HepG2 (cell line): ENCODE measurements around the gene MAST1. TPM values are rescaled to one million over a fixed set of nuclear protein-coding genes. Genes with fewer than 3 reads are reported as not detected.

ENCODE experiments used
- CBX5 ChIP-seq: sonication (generic); formaldehyde crosslinking; IDR thresholded peaks from 2 replicates; pipeline ENCODE4 v1.4.0; 2020; ENCODE audit warnings: missing genetic modification reagents, borderline replicate concordance
- ETS1 ChIP-seq: sonication (generic); formaldehyde crosslinking; IDR thresholded peaks from 2 replicates; pipeline ENCODE4 v1.4.0; 2020; ENCODE audit warnings: missing genetic modification reagents
- HNF4G ChIP-seq, 2 experiments: sonication (generic) in 1 of 2; formaldehyde crosslinking in 1 of 2; IDR thresholded peaks; 2 replicates each; pipeline versions ENCODE4 v1.4.0 to v1.6.1; 2011 to 2020; ENCODE audit warnings: borderline replicate concordance in 2 of 2, low read depth in 2 of 2, mild to moderate bottlenecking in 2 of 2, low read length in 1 of 2, missing genetic modification reagents in 1 of 2, moderate library complexity in 1 of 2
- HNRNPL ChIP-seq: fragments of 200-400 bp; formaldehyde crosslinking; IDR thresholded peaks from 2 replicates; pipeline ENCODE4 v1.6.1; 2017; ENCODE audit warnings: mild to moderate bottlenecking, low read depth, low read length
- IRF2 ChIP-seq: IDR thresholded peaks from 2 replicates; pipeline ENCODE4 v1.6.1; 2018; ENCODE audit warnings: missing genetic modification reagents, missing compliant biosample characterization
- MXD4 ChIP-seq: IDR thresholded peaks from 2 replicates; pipeline ENCODE4 v1.6.1; 2016; ENCODE audit warnings: mild to moderate bottlenecking, missing biosample characterization, missing genetic modification reagents
- NFIC ChIP-seq: IDR thresholded peaks from 2 replicates; pipeline ENCODE4 v1.6.1; 2012; ENCODE audit warnings: mild to moderate bottlenecking, low read length, inconsistent platforms
- SOX6 ChIP-seq, 2 experiments: fragments of 450-650 bp in 1 of 2; sonication (generic) in 1 of 2; formaldehyde crosslinking in 1 of 2; IDR thresholded peaks; 2 replicates each; pipeline versions ENCODE4 v1.4.0 to v1.6.1; 2017 to 2020; ENCODE audit warnings: antibody characterized with exemption in 1 of 2, mild to moderate bottlenecking in 1 of 2, missing genetic modification reagents in 1 of 2
- ZBTB42 ChIP-seq: sonication (generic); formaldehyde crosslinking; IDR thresholded peaks from 2 replicates; pipeline ENCODE4 v1.5.0; 2020; ENCODE audit warnings: mild to moderate bottlenecking, missing genetic modification reagents
- ZNF317 ChIP-seq: sonication (generic); formaldehyde crosslinking; IDR thresholded peaks from 2 replicates; pipeline ENCODE4 v1.5.0; 2020; ENCODE audit warnings: mild to moderate bottlenecking, missing genetic modification reagents
- ZNF326 ChIP-seq: sonication (generic); formaldehyde crosslinking; IDR thresholded peaks from 2 replicates; pipeline ENCODE4 v1.4.0; 2020; ENCODE audit warnings: missing genetic modification reagents, borderline replicate concordance
- ZNF331 ChIP-seq: sonication (generic); formaldehyde crosslinking; IDR thresholded peaks from 2 replicates; pipeline ENCODE4 v1.4.0; 2020; ENCODE audit warnings: missing genetic modification reagents
- ZNF562 ChIP-seq: sonication (generic); formaldehyde crosslinking; IDR thresholded peaks from 2 replicates; pipeline ENCODE4 v1.8.0; 2022; ENCODE audit warnings: missing genetic modification reagents, borderline replicate concordance
- ZNF605 ChIP-seq: sonication (generic); formaldehyde crosslinking; IDR thresholded peaks from 2 replicates; pipeline ENCODE4 v1.8.0; 2022; ENCODE audit warnings: mild to moderate bottlenecking, missing genetic modification reagents
- ZNF749 ChIP-seq: sonication (generic); formaldehyde crosslinking; IDR thresholded peaks from 2 replicates; pipeline ENCODE4 v1.8.0; 2022; ENCODE audit warnings: mild to moderate bottlenecking, missing genetic modification reagents, moderate library complexity, borderline replicate concordance
- ZNF784 ChIP-seq: sonication (generic); formaldehyde crosslinking; IDR thresholded peaks from 2 replicates; pipeline ENCODE4 v1.5.1; 2020; ENCODE audit warnings: missing genetic modification reagents, mild to moderate bottlenecking, borderline replicate concordance
- polyA plus RNA-seq, 8 experiments: library from polyadenylated mRNA; depleted of rRNA in 3 of 8; stranded (reverse) in 7 of 8; unstranded in 1 of 8; fragments of >200 nt; fragmentation: Illumina TruSeq in 4 of 8; extraction: Trizol in 4 of 8; gene quantifications; 2 replicates each; pipeline versions ENCODE4 v1.2.1 to v1.2.3, GENCODE V29; 2011 to 2016; ENCODE audit warnings: low read depth in 4 of 8, missing spikeins in 1 of 8, mixed read lengths in 1 of 8; ENCODE audit not compliant: insufficient read depth in 1 of 8
- total RNA-seq, 5 experiments: library from RNA; depleted of rRNA; stranded (reverse); fragments of >200 nt; fragmentation: Illumina TruSeq; extraction: Trizol; gene quantifications; 2 replicates each; pipeline ENCODE4 v1.2.3, GENCODE V29; 2016; ENCODE audit warnings: low read depth in 1 of 5
- TF ChIP-seq, protein P1 (sequence below): sonication (generic); formaldehyde crosslinking; IDR thresholded peaks from 2 replicates; pipeline ENCODE4 v1.4.0; 2020; ENCODE audit warnings: missing genetic modification reagents, borderline replicate concordance
- TF ChIP-seq, protein P2 (sequence below): sonication (generic); formaldehyde crosslinking; IDR thresholded peaks from 2 replicates; pipeline ENCODE4 v1.4.0; 2020; ENCODE audit warnings: mild to moderate bottlenecking, missing genetic modification reagents

The MAST1 gene
- total and polyA plus RNA-seq, 2 of the 13 experiments (the other 11 are each of a cell fraction or from before 2014, with no cell fraction given): 0.73 to 4.7 TPM

DNA sequence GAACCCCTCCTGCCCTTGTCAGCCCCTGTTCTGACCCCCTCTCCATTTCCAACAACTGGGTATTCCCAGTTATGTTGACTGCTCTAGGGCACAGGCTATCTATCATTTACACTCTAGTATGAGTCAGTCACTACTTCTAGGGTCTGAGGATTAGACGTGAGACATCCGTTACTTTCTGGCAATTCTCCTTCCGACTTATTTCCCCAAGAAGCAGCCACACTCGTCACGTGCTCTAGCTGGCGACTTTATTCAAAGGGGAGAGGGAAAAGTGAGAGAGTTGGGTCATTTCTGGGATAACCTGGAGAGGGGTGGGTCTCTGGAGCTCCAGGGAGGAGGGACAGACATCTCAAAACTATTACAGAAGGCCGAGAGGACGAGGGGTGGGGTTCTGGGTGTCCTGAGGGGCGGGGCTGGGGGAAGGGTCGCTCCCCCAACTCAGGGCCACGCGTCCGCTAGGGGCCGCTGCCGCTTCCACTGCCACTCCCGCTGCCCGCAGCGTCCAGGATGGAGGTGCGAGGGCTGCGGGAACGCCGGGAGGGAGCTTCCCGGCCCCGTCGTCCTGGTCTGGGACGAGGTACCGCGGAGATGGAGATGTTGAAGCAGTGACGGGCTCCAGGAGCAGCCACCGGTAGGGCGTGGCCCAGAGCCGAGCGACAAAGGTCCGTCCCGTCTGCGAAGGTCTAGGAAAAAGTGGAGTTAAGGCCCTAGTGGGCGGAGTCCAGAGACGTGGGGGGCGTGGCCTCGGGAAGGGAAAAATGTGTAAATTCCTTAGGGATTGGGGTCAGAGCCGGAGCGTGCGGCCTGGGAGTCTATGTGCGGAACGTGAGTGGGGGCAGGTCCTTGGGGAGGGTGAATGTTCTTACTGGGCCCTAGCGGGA lies 12.8 kb upstream of the MAST1 start (continued):
- TF ChIP-seq SOX6 (IDR thresholded peaks at IDR 0.05) (no peak), SOX6 (CRISPR knock-in tag; IDR thresholded peaks at IDR 0.05) (0 out of 2 replicates have a peak, but pooled peaks have one; percentile 18), ZNF562 (no peak), ETS1 (CRISPR knock-in tag) (no peak), MXD4 (CRISPR knock-in tag) (0 out of 2 replicates have a peak, but pooled peaks have one; percentile 46), ZNF749 (CRISPR knock-in tag) (no peak), ZNF331 (CRISPR knock-in tag) (0 out of 2 replicates have a peak, but pooled peaks have one; percentile 46), ZBTB42 (CRISPR knock-in tag) (no peak), ZNF605 (peak; percentile 28; the same call in 1 of the 2 replicates), ZNF317 (CRISPR knock-in tag) (no peak), NFIC (no peak), IRF2 (peak; percentile 62; the same call in 1 of the 2 replicates), HNF4G (IDR thresholded peaks at IDR 0.05; ENCODE audit: borderline replicate concordance, low read depth, low read length) (no peak), HNF4G (CRISPR knock-in tag; IDR thresholded peaks at IDR 0.05; ENCODE audit: borderline replicate concordance, low read depth) (no peak), HNRNPL (no peak), ZNF326 (CRISPR knock-in tag) (no peak), CBX5 (CRISPR knock-in tag) (0 out of 2 replicates have a peak, but pooled peaks have one; percentile 47), ZNF784 (no peak)
- TF ChIP-seq, protein P1, sequence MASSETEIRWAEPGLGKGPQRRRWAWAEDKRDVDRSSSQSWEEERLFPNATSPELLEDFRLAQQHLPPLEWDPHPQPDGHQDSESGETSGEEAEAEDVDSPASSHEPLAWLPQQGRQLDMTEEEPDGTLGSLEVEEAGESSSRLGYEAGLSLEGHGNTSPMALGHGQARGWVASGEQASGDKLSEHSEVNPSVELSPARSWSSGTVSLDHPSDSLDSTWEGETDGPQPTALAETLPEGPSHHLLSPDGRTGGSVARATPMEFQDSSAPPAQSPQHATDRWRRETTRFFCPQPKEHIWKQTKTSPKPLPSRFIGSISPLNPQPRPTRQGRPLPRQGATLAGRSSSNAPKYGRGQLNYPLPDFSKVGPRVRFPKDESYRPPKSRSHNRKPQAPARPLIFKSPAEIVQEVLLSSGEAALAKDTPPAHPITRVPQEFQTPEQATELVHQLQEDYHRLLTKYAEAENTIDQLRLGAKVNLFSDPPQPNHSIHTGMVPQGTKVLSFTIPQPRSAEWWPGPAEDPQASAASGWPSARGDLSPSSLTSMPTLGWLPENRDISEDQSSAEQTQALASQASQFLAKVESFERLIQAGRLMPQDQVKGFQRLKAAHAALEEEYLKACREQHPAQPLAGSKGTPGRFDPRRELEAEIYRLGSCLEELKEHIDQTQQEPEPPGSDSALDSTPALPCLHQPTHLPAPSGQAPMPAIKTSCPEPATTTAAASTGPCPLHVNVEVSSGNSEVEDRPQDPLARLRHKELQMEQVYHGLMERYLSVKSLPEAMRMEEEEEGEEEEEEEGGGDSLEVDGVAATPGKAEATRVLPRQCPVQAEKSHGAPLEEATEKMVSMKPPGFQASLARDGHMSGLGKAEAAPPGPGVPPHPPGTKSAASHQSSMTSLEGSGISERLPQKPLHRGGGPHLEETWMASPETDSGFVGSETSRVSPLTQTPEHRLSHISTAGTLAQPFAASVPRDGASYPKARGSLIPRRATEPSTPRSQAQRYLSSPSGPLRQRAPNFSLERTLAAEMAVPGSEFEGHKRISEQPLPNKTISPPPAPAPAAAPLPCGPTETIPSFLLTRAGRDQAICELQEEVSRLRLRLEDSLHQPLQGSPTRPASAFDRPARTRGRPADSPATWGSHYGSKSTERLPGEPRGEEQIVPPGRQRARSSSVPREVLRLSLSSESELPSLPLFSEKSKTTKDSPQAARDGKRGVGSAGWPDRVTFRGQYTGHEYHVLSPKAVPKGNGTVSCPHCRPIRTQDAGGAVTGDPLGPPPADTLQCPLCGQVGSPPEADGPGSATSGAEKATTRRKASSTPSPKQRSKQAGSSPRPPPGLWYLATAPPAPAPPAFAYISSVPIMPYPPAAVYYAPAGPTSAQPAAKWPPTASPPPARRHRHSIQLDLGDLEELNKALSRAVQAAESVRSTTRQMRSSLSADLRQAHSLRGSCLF: no peak
- TF ChIP-seq, protein P2, sequence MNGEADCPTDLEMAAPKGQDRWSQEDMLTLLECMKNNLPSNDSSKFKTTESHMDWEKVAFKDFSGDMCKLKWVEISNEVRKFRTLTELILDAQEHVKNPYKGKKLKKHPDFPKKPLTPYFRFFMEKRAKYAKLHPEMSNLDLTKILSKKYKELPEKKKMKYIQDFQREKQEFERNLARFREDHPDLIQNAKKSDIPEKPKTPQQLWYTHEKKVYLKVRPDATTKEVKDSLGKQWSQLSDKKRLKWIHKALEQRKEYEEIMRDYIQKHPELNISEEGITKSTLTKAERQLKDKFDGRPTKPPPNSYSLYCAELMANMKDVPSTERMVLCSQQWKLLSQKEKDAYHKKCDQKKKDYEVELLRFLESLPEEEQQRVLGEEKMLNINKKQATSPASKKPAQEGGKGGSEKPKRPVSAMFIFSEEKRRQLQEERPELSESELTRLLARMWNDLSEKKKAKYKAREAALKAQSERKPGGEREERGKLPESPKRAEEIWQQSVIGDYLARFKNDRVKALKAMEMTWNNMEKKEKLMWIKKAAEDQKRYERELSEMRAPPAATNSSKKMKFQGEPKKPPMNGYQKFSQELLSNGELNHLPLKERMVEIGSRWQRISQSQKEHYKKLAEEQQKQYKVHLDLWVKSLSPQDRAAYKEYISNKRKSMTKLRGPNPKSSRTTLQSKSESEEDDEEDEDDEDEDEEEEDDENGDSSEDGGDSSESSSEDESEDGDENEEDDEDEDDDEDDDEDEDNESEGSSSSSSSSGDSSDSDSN: peak; percentile 48; the same call in 1 of the 2 replicates
